ENCODE measurements around the gene IFT43. TPM values are rescaled to one million over a fixed set of nuclear protein-coding genes. Genes with fewer than 3 reads are reported as not detected.

The IFT43 gene
- total RNA-seq, 1 experiment from 2014 or later, result 20.0 TPM

DNA sequence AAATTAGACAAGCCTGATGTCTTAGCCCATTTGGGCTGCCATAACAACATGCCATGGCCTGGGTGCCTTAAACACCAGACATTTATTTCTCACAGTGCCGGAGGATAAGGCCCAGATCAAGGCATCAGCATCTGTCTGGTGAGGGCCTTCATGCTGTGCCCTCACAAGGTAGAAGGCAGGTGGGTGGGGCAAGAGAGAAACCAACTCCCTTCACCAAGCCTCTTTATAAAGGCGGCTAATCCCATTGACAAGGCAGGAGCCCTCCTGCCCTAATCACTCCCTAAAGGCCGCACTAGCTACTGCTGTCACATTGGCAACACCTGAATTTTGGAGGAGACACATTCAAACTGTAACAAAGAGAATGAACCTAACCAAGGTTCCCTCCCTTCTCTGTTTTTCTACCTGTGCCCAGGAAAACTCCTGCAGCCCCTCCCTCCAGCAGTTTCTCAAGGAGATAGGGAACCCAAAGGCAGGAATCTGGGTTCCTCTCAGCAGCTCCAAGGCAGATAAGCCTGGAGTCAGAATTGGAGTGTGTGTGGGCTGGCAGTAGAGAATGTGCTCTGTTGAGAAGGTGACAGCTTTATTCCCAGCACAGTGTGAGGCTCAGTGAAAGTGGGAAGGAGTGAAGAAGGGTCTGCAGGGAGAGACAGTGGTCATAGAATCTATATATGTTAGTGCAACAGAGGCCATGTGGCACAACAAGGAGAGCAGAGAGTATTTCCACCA lies 144.5 kb downstream of the IFT43 start:
- no peak for DNase-seq (ENCODE audit: low read depth, low spot score)
- H3K27me3 ChIP-seq (ENCODE audit: control insufficient read depth, insufficient read depth, low read length), result peaks cover 2% of the 10 kb centered on the region; the same call in 1 of the 2 replicates
- ATAC-seq, result no peak
- H3K27ac ChIP-seq (ENCODE audit: low read length), result no peak overlapping the region
- no TSS peak for BruUV-seq (replicated peaks)
- no peaks in the 10 kb centered on the region for H3K4me1 ChIP-seq (ENCODE audit: control insufficient read depth, insufficient read depth, low read length)
- H3K9me3 ChIP-seq (ENCODE audit: control insufficient read depth, insufficient read depth, low read depth, low read length), result no peaks in the 10 kb centered on the region
- in situ Hi-C loops (cut with HindIII; ENCODE audit: low pct_unique_long_range_greater_than_20kb, low sequenced_read_pairs), result no loop called here
- ChIA-PET POLR2A (no interaction called here), CTCF (no interaction called here)
- intact Hi-C loops (cut with micrococcal nuclease; ENCODE audit: unreplicated experiment), result no loop called here
- H3K4me3 ChIP-seq (ENCODE audit: low read depth in 2 of 2, low read length in 2 of 2), result no peak overlapping the region
- H3K36me3 ChIP-seq (ENCODE audit: control insufficient read depth, insufficient read depth, low read length), result no peaks in the 10 kb centered on the region
- no peak for TF ChIP-seq CTCF (IDR thresholded peaks at IDR 0.05)
- TF ChIP-seq SIN3A (IDR thresholded peaks at IDR 0.05; ENCODE audit: borderline replicate concordance, insufficient read depth, low read depth, low read length), result no peak
- no peak for TF ChIP-seq REST (IDR thresholded peaks at IDR 0.05; ENCODE audit: insufficient read depth in 1 of 2, low read depth in 2 of 2, low read length in 1 of 2)
- no peak for TF ChIP-seq TCF7L2 (IDR thresholded peaks at IDR 0.05; ENCODE audit: low read depth, low read length)
- TF ChIP-seq POLR2AphosphoS5 (IDR thresholded peaks at IDR 0.05; ENCODE audit: low read depth, low read length), result no peak

DNA sequence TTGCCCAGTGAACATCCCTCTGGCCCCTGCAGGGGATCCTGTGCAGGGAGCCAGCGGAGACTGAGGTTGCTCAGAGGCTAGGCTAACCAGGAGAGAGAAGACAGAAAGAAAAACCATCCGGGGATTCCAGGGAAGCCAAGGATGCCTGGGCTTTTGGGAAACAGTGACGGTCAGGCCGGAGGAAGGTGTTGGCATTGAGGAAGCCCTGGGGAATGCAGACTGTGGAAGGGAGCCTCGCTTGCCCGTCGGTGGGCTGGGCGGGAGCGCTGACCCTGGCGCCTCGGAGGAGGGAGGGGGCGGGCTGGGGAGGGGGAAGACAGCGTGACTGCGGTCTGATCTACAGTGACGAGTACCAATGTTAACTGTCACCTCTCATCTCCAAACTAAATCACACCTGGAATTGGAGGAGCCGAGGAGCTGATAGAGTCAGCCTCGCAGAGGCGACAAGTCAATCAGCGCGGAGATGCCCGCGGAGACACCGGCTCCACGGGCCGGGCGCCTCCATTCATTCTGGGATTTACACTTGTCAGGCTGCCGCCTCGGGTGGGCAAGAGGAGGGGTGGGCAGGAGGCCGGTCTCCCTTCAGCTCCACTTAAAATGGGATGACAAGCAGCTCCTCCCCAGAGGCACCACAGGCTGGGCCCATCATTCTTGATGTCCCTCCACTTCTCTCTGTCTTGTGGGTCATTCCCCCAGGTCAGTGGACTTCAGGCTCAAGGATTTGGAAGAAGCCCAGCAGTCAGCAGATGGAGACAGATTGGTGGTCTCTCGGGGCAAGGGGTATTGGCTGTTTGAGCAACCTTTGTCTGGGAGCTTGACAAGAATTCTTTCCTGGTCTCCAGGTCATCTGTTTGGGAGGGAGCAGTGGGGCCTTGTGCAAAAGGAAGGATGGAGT lies 145.8 kb downstream of the IFT43 start:
- Histone ChIP-seq H3K4me3 (ENCODE audit: low read depth in 2 of 2, low read length in 2 of 2) (no peak overlapping the region), H3K27ac (ENCODE audit: low read length) (no peak overlapping the region), H3K4me1 (ENCODE audit: control insufficient read depth, insufficient read depth, low read length) (no peaks in the 10 kb centered on the region), H3K9me3 (ENCODE audit: control insufficient read depth, insufficient read depth, low read depth, low read length) (no peaks in the 10 kb centered on the region), H3K36me3 (ENCODE audit: control insufficient read depth, insufficient read depth, low read length) (no peaks in the 10 kb centered on the region), H3K27me3 (ENCODE audit: control insufficient read depth, insufficient read depth, low read length) (peaks cover 4% of the 10 kb centered on the region; the same call in 1 of the 2 replicates)
- in situ Hi-C loops (cut with HindIII; ENCODE audit: low pct_unique_long_range_greater_than_20kb, low sequenced_read_pairs) (no loop called here), intact Hi-C loops (cut with micrococcal nuclease; ENCODE audit: unreplicated experiment) (no loop called here)
- DNase-seq (ENCODE audit: low read depth, low spot score) (no peak), ATAC-seq (no peak)
- TF ChIP-seq SIN3A (IDR thresholded peaks at IDR 0.05; ENCODE audit: borderline replicate concordance, insufficient read depth, low read depth, low read length) (no peak), TCF7L2 (IDR thresholded peaks at IDR 0.05; ENCODE audit: low read depth, low read length) (no peak), POLR2AphosphoS5 (IDR thresholded peaks at IDR 0.05; ENCODE audit: low read depth, low read length) (no peak), REST (IDR thresholded peaks at IDR 0.05; ENCODE audit: insufficient read depth in 1 of 2, low read depth in 2 of 2, low read length in 1 of 2) (no peak)
- CTCF ChIA-PET, result no interaction called here
- BruUV-seq (replicated peaks), result no TSS peak
- POLR2A ChIA-PET, result no interaction called here

All from Panc1 (cell line).